ENCODE data around the gene CLEC1A.

DNA sequence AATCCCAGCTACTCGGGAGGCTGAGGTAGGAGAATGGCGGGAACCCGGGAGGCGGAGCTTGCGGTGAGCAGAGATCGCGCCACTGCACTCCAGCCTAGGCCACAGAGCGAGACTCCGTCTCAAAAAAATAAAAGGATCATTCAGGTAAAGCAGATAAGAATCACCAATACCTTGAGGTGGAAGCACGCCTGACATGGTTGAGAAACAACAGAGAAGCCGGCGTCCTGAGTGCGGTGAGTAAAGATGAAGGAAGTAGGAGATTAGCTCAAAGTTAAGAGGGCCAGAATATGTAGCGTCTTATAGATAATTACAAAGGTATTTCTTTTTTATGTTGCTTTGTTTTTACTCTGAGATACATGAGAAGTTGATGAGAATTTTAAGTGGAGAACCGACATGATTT is 16.5 kb upstream of the CLEC1A start:
- TF ChIP-seq, protein P1, sequence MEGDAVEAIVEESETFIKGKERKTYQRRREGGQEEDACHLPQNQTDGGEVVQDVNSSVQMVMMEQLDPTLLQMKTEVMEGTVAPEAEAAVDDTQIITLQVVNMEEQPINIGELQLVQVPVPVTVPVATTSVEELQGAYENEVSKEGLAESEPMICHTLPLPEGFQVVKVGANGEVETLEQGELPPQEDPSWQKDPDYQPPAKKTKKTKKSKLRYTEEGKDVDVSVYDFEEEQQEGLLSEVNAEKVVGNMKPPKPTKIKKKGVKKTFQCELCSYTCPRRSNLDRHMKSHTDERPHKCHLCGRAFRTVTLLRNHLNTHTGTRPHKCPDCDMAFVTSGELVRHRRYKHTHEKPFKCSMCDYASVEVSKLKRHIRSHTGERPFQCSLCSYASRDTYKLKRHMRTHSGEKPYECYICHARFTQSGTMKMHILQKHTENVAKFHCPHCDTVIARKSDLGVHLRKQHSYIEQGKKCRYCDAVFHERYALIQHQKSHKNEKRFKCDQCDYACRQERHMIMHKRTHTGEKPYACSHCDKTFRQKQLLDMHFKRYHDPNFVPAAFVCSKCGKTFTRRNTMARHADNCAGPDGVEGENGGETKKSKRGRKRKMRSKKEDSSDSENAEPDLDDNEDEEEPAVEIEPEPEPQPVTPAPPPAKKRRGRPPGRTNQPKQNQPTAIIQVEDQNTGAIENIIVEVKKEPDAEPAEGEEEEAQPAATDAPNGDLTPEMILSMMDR (IDR thresholded peaks at IDR 0.05 in 2 of 3, conservative IDR thresholded peaks at IDR 0.05 in 1 of 3; ENCODE audit: borderline replicate concordance in 1 of 3, insufficient read depth in 1 of 3, low read depth in 2 of 3, low read length in 2 of 3) = no peak
- no peak for TF ChIP-seq POLR2A (IDR thresholded peaks at IDR 0.05; ENCODE audit: borderline replicate concordance, extremely low read depth, insufficient read depth, insufficient read length)
- TF ChIP-seq YY1 (IDR thresholded peaks at IDR 0.05; ENCODE audit: extremely low read depth, insufficient replicate concordance, low read depth, low read length) = no peak
